ENCODE data around the gene PRELP. TPM values are rescaled to one million over a fixed set of nuclear protein-coding genes. Genes with fewer than 3 reads are reported as not detected.

The PRELP gene
- total RNA-seq, 1 experiment from 2014 or later, result not detected

DNA sequence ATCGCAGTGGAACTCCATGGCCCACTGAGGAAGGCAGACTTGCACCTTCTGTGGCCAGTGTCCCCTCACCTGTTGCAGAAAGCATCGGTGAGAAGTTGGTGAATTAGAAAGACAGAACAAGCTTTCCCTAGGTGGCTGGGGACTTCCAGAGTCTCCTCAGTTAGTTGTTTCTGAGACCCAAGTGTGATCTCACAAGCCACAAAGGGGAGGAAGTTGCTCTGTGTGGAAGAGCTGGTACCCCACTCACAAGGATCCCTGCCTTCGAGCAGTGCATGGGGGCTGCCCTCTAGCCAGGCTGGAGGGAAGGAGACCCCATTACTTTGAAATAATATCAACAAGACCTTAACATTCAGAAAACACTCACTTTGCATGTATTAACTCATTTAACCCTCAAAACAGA lies 2.1 kb downstream of the PRELP start:
- Histone ChIP-seq H3F3A (ENCODE audit: low read length, unreplicated experiment) (no peaks in the 10 kb centered on the region), H2AFZ (ENCODE audit: low read length) (no peak overlapping the region), H3K79me2 (ENCODE audit: low read length) (no peaks in the 10 kb centered on the region), H3K9me3 (ENCODE audit: low read length) (no peaks in the 10 kb centered on the region), H3K27ac (ENCODE audit: low read length) (no peak overlapping the region), H3K4me1 (ENCODE audit: insufficient read depth, low read length) (peaks cover 25% of the 10 kb centered on the region), H3K4me2 (ENCODE audit: low read length) (no peak overlapping the region), H3K9ac (ENCODE audit: low read length) (no peak overlapping the region), H3K9me2 (replicated peaks; ENCODE audit: low read length) (no peaks in the 10 kb centered on the region), H3K36me3 (ENCODE audit: low read depth, low read length) (no peaks in the 10 kb centered on the region), H4K20me1 (ENCODE audit: low read length) (no peaks in the 10 kb centered on the region), H3K27me3 (ENCODE audit: low read length) (peaks cover 2% of the 10 kb centered on the region; the same call in 1 of the 2 replicates), H3K4me3 (ENCODE audit: low read length) (no peak overlapping the region)
- intact Hi-C loops (cut with micrococcal nuclease), result no loop called here
- POLR2A ChIA-PET (ENCODE audit: unreplicated experiment), result no interaction called here
- ATAC-seq (no peak), DNase-seq (no peak)
- TF ChIP-seq, protein P1, sequence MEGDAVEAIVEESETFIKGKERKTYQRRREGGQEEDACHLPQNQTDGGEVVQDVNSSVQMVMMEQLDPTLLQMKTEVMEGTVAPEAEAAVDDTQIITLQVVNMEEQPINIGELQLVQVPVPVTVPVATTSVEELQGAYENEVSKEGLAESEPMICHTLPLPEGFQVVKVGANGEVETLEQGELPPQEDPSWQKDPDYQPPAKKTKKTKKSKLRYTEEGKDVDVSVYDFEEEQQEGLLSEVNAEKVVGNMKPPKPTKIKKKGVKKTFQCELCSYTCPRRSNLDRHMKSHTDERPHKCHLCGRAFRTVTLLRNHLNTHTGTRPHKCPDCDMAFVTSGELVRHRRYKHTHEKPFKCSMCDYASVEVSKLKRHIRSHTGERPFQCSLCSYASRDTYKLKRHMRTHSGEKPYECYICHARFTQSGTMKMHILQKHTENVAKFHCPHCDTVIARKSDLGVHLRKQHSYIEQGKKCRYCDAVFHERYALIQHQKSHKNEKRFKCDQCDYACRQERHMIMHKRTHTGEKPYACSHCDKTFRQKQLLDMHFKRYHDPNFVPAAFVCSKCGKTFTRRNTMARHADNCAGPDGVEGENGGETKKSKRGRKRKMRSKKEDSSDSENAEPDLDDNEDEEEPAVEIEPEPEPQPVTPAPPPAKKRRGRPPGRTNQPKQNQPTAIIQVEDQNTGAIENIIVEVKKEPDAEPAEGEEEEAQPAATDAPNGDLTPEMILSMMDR (conservative IDR thresholded peaks at IDR 0.05; ENCODE audit: low read depth, low read length), result no peak
- TF ChIP-seq EZH2 (IDR thresholded peaks at IDR 0.05; ENCODE audit: low read length, unreplicated experiment) (no peak), EZH2phosphoT487 (IDR thresholded peaks at IDR 0.05; ENCODE audit: borderline replicate concordance, low read length) (no peak)
- CTCF ChIA-PET, result no interaction called here
- BruUV-seq (replicated peaks), result no TSS peak

GRCh38 chr1:203478231-203478630 lies 2.6 kb downstream of the PRELP start:
- Histone ChIP-seq H4K20me1 (ENCODE audit: low read length) (no peaks in the 10 kb centered on the region), H3K4me2 (ENCODE audit: low read length) (no peak overlapping the region), H3K27ac (ENCODE audit: low read length) (no peak overlapping the region), H3K4me3 (ENCODE audit: low read length) (no peak overlapping the region), H3K4me1 (ENCODE audit: insufficient read depth, low read length) (peaks cover 25% of the 10 kb centered on the region), H3K9me3 (ENCODE audit: low read length) (no peaks in the 10 kb centered on the region), H3K79me2 (ENCODE audit: low read length) (no peaks in the 10 kb centered on the region), H2AFZ (ENCODE audit: low read length) (no peak overlapping the region), H3K27me3 (ENCODE audit: low read length) (no peaks in the 10 kb centered on the region), H3K36me3 (ENCODE audit: low read depth, low read length) (no peaks in the 10 kb centered on the region), H3K9ac (ENCODE audit: low read length) (no peak overlapping the region), H3K9me2 (replicated peaks; ENCODE audit: low read length) (no peaks in the 10 kb centered on the region), H3F3A (ENCODE audit: low read length, unreplicated experiment) (no peaks in the 10 kb centered on the region)
- ATAC-seq (no peak), DNase-seq (no peak)
- no TSS peak for BruUV-seq (replicated peaks)
- TF ChIP-seq, protein P1 (conservative IDR thresholded peaks at IDR 0.05; ENCODE audit: low read depth, low read length), result no peak
- no peak for TF ChIP-seq EZH2 (IDR thresholded peaks at IDR 0.05; ENCODE audit: low read length, unreplicated experiment)
- TF ChIP-seq EZH2phosphoT487 (IDR thresholded peaks at IDR 0.05; ENCODE audit: borderline replicate concordance, low read length), result no peak
- ChIA-PET POLR2A (ENCODE audit: unreplicated experiment) (no interaction called here), CTCF (no interaction called here)
- intact Hi-C loops (cut with micrococcal nuclease), result no loop called here

DNA sequence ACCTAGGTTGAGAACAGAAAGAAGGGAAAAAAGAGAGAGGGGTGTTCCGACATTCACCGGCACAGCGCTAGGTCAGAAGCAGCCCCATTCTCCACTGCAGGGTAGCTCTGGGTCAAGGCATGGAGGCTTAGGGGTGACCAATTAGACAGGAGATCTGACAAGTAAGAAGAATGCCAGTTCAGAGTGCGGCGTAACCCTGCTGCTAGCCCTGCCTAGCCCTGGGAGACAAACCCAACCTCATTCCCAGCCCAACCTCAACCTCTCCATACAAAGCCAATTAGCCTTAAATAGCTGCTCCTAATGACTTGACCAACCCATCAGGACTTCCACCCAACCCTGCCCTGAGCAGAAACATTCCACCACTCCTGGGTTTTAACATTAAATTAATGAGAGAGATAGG lies 3.4 kb downstream of the PRELP start:
- POLR2A ChIA-PET (ENCODE audit: unreplicated experiment), result no interaction called here
- no peak overlapping the region for H3K9ac ChIP-seq (ENCODE audit: low read length)
- no peaks in the 10 kb centered on the region for H3K27me3 ChIP-seq (ENCODE audit: low read length)
- CTCF ChIA-PET, result no interaction called here
- no peaks in the 10 kb centered on the region for H3K9me2 ChIP-seq (replicated peaks; ENCODE audit: low read length)
- H3K79me2 ChIP-seq (ENCODE audit: low read length), result no peaks in the 10 kb centered on the region
- no peaks in the 10 kb centered on the region for H3K9me3 ChIP-seq (ENCODE audit: low read length)
- H2AFZ ChIP-seq (ENCODE audit: low read length), result no peak overlapping the region
- no peaks in the 10 kb centered on the region for H3K36me3 ChIP-seq (ENCODE audit: low read depth, low read length)
- H3F3A ChIP-seq (ENCODE audit: low read length, unreplicated experiment), result no peaks in the 10 kb centered on the region
- no peak for ATAC-seq
- H3K4me1 ChIP-seq (ENCODE audit: insufficient read depth, low read length), result peaks cover 25% of the 10 kb centered on the region
- no TSS peak for BruUV-seq (replicated peaks)
- no peak overlapping the region for H3K4me2 ChIP-seq (ENCODE audit: low read length)
- no peak overlapping the region for H3K4me3 ChIP-seq (ENCODE audit: low read length)
- no peaks in the 10 kb centered on the region for H4K20me1 ChIP-seq (ENCODE audit: low read length)
- TF ChIP-seq EZH2 (IDR thresholded peaks at IDR 0.05; ENCODE audit: low read length, unreplicated experiment), result no peak
- no peak for TF ChIP-seq EZH2phosphoT487 (IDR thresholded peaks at IDR 0.05; ENCODE audit: borderline replicate concordance, low read length)
- TF ChIP-seq, protein P1 (conservative IDR thresholded peaks at IDR 0.05; ENCODE audit: low read depth, low read length), result no peak
- DNase-seq, result no peak
- intact Hi-C loops (cut with micrococcal nuclease), result no loop called here
- no peak overlapping the region for H3K27ac ChIP-seq (ENCODE audit: low read length)
